OCI-LY1 (cell line): ENCODE results near the gene DPAGT1.
A peak's percentile ranks its signal among the peaks of the same experiment; 100 is the strongest.
"Not testable (repeated sequence)": the region's sequence is repeated elsewhere in the genome, so short reads cannot be mapped to it uniquely, and the experiment has no call there.

Experiments
- H2AFZ ChIP-seq: fragments of 200-600 bp; sonication (generic), shearing (Covaris generic); 2 replicates; pipeline ENCODE4 v1.6.0; 2014; ENCODE audit warnings: antibody characterized with exemption, mild to moderate bottlenecking, low read length
- H3F3A ChIP-seq: fragments of 200-600 bp; sonication (generic), shearing (Covaris generic); 2 replicates; pipeline ENCODE4 v1.6.0; 2014; ENCODE audit warnings: mild to moderate bottlenecking, antibody characterized with exemption, low read length, moderate library complexity; ENCODE audit not compliant: insufficient read depth
- H3K27ac ChIP-seq: fragments of 200-600 bp; sonication (generic); 2 replicates; pipeline ENCODE4 v1.5.1; 2014; ENCODE audit warnings: low read length, mixed run types, mild to moderate bottlenecking, low read depth; ENCODE audit not compliant: poor library complexity, severe bottlenecking
- H3K27me3 ChIP-seq: fragments of 200-600 bp; sonication (generic); 2 replicates; pipeline ENCODE4 v1.6.0; 2014; ENCODE audit warnings: antibody characterized with exemption, mild to moderate bottlenecking, low read length, moderate library complexity; ENCODE audit not compliant: insufficient read depth
- H3K36me3 ChIP-seq: fragments of 200-600 bp; sonication (generic); 2 replicates; pipeline ENCODE4 v1.6.1; 2014; ENCODE audit warnings: mild to moderate bottlenecking, antibody characterized with exemption, low read length, moderate library complexity, mixed read lengths; ENCODE audit not compliant: insufficient read depth
- H3K4me1 ChIP-seq: fragments of 200-600 bp; sonication (generic); 2 replicates; pipeline ENCODE4 v1.5.1; 2014; ENCODE audit warnings: mild to moderate bottlenecking, low read length, moderate library complexity; ENCODE audit not compliant: insufficient read depth, severe bottlenecking
- H3K4me2 ChIP-seq: fragments of 200-600 bp; sonication (generic), shearing (Covaris generic); 2 replicates; pipeline ENCODE4 v1.6.1; 2014; ENCODE audit warnings: low read length
- H3K4me3 ChIP-seq: fragments of 200-600 bp; sonication (generic); 2 replicates; pipeline ENCODE4 v1.5.1; 2014; ENCODE audit warnings: low read length, low read depth, mild to moderate bottlenecking, mixed read lengths; ENCODE audit not compliant: poor library complexity, severe bottlenecking
- H3K79me2 ChIP-seq: fragments of 200-600 bp; shearing (Covaris generic); 2 replicates; pipeline ENCODE4 v1.6.1; 2016; ENCODE audit warnings: mixed run types, low read length, mixed read lengths; ENCODE audit not compliant: insufficient read depth
- H3K9ac ChIP-seq: fragments of 200-600 bp; sonication (generic), shearing (Covaris generic); 2 replicates; pipeline ENCODE4 v1.6.1; 2014; ENCODE audit warnings: mild to moderate bottlenecking, low read length, mixed read lengths
- H3K9me2 ChIP-seq: fragments of 200-600 bp; sonication (generic), shearing (Covaris generic); 2 replicates; pipeline ENCODE4 v1.6.1; 2014; ENCODE audit warnings: low read depth, mild to moderate bottlenecking, low read length, mixed read lengths
- H3K9me3 ChIP-seq: fragments of 200-600 bp; shearing (Covaris generic); 2 replicates; pipeline ENCODE4 v1.6.1; 2014; ENCODE audit warnings: low read length, mixed read lengths
- H4K20me1 ChIP-seq: fragments of 200-600 bp; sonication (generic), shearing (Covaris generic); 2 replicates; pipeline ENCODE4 v1.6.0; 2016; ENCODE audit warnings: mild to moderate bottlenecking, low read length; ENCODE audit not compliant: insufficient read depth
- CTCF ChIP-seq: fragments of 200-600 bp; sonication (generic), shearing (Covaris generic); IDR thresholded peaks from 2 replicates; pipeline ENCODE4 v1.5.1; 2017; ENCODE audit warnings: mild to moderate bottlenecking, antibody characterized with exemption, low read length, moderate library complexity, mixed read lengths
- EZH2 ChIP-seq: fragments of 200-600 bp; sonication (generic), shearing (Covaris generic); IDR thresholded peaks from 2 replicates; pipeline ENCODE4 v1.8.0; 2017; ENCODE audit warnings: borderline replicate concordance, mixed run types, mild to moderate bottlenecking, antibody characterized with exemption, low read length, moderate library complexity, mixed read lengths

Gene DPAGT1

DNA sequence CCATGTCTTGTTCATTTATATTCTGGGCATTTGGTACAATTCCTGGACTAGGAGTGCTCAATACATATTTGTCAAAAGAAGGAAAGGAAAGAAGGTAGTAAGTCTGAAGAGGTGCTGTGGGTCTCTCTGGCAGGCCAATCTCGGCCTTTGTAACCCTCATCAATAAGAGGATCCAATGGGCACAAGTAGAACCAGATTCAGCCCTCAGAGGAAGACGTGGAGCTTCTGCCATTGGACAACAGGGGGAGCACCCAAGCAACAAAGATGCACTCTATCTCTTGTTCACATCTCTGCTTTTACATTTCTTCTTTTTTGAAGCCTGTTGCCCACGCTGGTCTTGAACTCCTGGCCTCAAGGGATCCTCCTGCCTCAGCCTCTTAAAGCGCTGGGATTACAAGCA lies 36.3 kb downstream of the DPAGT1 start:
- no peak overlapping the region for H3K4me3 ChIP-seq
- H3K9me3 ChIP-seq: no peaks in the 10 kb centered on the region
- H3K36me3 ChIP-seq: peaks cover 3% of the 10 kb centered on the region; the same call in 1 of the 2 replicates
- H4K20me1 ChIP-seq: no peaks in the 10 kb centered on the region
- no peaks in the 10 kb centered on the region for H3K27me3 ChIP-seq
- H3K4me2 ChIP-seq: no peak overlapping the region
- no peak overlapping the region for H3K9ac ChIP-seq
- no peak overlapping the region for H3K27ac ChIP-seq
- H3F3A ChIP-seq: no peaks in the 10 kb centered on the region
- peaks cover 39% of the 10 kb centered on the region for H3K4me1 ChIP-seq
- H3K9me2 ChIP-seq: no peaks in the 10 kb centered on the region
- TF ChIP-seq CTCF (peak; percentile 58), EZH2 (no peak)
- peaks cover 6% of the 10 kb centered on the region; the same call in 1 of the 2 replicates for H3K79me2 ChIP-seq
- no peak overlapping the region for H2AFZ ChIP-seq

- Histone ChIP-seq H3K27me3 (no peaks in the 10 kb centered on the region), H3F3A (no peaks in the 10 kb centered on the region), H3K4me1 (peaks cover 28% of the 10 kb centered on the region), H3K9me2 (no peaks in the 10 kb centered on the region), H3K4me2 (no peak overlapping the region), H2AFZ (no peak overlapping the region), H4K20me1 (no peaks in the 10 kb centered on the region), H3K9ac (no peak overlapping the region), H3K79me2 (peaks cover under 1% of the 10 kb centered on the region; the same call in 1 of the 2 replicates), H3K36me3 (no peaks in the 10 kb centered on the region), H3K9me3 (no peaks in the 10 kb centered on the region), H3K4me3 (no peak overlapping the region), H3K27ac (no peak overlapping the region)
- no peak for TF ChIP-seq CTCF
- no peak for TF ChIP-seq EZH2
Measured at GRCh38 chr11:119062779-119063178, 38.9 kb downstream of the DPAGT1 start.

DNA sequence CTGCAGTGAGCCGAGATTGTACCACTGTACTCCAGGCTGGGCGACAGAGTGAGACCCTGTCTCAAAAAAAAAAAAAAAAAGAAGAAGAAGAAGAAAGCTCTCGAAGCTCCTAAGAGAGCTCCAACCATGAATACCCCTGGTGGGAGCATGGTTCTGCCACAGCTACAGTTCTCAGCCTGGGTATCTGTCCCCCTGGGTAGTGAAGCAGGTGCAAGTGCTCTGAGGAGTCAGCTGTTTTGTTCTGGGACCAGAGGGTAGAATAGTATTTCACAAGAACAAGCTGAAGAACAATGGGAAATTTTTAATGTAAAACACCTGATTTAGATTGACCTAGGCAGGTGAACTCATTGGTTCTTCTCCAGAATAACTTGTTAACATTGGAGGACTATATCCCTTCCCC lies 40.4 kb downstream of the DPAGT1 start:
- no peaks in the 10 kb centered on the region for H3K9me2 ChIP-seq
- peaks cover 3% of the 10 kb centered on the region; the same call in 1 of the 2 replicates for H3K79me2 ChIP-seq
- H3K4me3 ChIP-seq: no peak overlapping the region
- TF ChIP-seq EZH2 (no peak), CTCF (no peak)
- peaks cover 24% of the 10 kb centered on the region for H3K4me1 ChIP-seq
- no peaks in the 10 kb centered on the region for H3F3A ChIP-seq
- no peak overlapping the region for H3K4me2 ChIP-seq
- H3K27ac ChIP-seq: no peak overlapping the region
- H3K27me3 ChIP-seq: no peaks in the 10 kb centered on the region
- H4K20me1 ChIP-seq: no peaks in the 10 kb centered on the region
- H3K36me3 ChIP-seq: no peaks in the 10 kb centered on the region
- no peak overlapping the region for H3K9ac ChIP-seq
- H2AFZ ChIP-seq: no peak overlapping the region
- no peaks in the 10 kb centered on the region for H3K9me3 ChIP-seq

DNA sequence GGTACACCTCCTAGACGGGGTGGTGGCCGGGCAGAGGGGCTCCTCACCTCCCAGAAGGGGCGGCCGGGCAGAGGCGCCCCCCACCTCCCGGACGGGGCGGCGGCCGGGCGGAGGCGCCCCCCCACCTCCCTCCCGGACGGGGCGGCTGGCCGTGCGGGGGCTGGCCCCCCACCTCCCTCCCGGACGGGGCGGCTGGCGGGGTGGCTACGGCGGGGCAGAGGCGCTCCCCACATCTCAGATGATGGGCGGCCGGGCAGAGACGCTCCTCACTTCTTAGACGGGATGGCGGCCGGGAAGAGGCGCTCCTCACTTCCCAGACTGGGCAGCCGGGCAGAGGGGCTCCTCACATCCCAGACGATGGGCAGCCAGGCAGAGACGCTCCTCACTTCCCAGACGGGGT lies 42.5 kb downstream of the DPAGT1 start:
- not testable (repeated sequence) for H3K4me2 ChIP-seq, H3K9me3 ChIP-seq, H3K4me3 ChIP-seq, H2AFZ ChIP-seq, H3F3A ChIP-seq, H3K9me2 ChIP-seq, H3K79me2 ChIP-seq, H4K20me1 ChIP-seq, H3K27me3 ChIP-seq, H3K9ac ChIP-seq, H3K27ac ChIP-seq
- Histone ChIP-seq H3K4me1 (peaks cover 19% of the 10 kb centered on the region), H3K36me3 (peaks cover 16% of the 10 kb centered on the region)
